Activated T-cell treated with anti-CD3 and anti-CD28 coated beads, Interleukin-2, amount 50 U/mL, for 72 hours (primary cell): ENCODE measurements around the gene SELENON. TPM values are rescaled to one million over a fixed set of nuclear protein-coding genes. Genes with fewer than 3 reads are reported as not detected.

Source experiments
- ATAC-seq, 2 donors: fragments of 150-1000 bp; cut with Tn5 transposase; replicated peaks in 1 of 2; 2 replicates each; pipeline ENCODE4 v1.10.0; 2021; ENCODE audit warnings: moderate library complexity in 2 of 2, mild to moderate bottlenecking in 1 of 2
- DNase-seq, 2 donors: peaks; one replicate each; pipeline ENCODE4 v3.0.0; 2021 to 2022; ENCODE audit warnings: mixed read lengths in 1 of 2
- H3K27ac Mint-ChIP-seq: one replicate; pipeline ENCODE4 v1.8.0; 2022; ENCODE audit warnings: mild to moderate bottlenecking, moderate library complexity, mixed read lengths
- H3K27me3 Mint-ChIP-seq: one replicate; pipeline ENCODE4 v1.8.0; 2022; ENCODE audit warnings: low read depth, mixed read lengths
- H3K36me3 Mint-ChIP-seq, 2 donors: one replicate each; pipeline ENCODE4 v1.8.0; 2022; ENCODE audit warnings: mixed read lengths in 2 of 2, mild to moderate bottlenecking in 1 of 2; ENCODE audit not compliant: insufficient read depth in 2 of 2
- H3K4me1 Mint-ChIP-seq: one replicate; pipeline ENCODE4 v1.8.0; 2022; ENCODE audit warnings: low read depth, mixed read lengths
- H3K4me3 Mint-ChIP-seq, 2 donors: one replicate each; pipeline ENCODE4 v1.8.0; 2022; ENCODE audit warnings: mild to moderate bottlenecking in 2 of 2, mixed read lengths in 2 of 2, moderate library complexity in 2 of 2
- H3K9me3 Mint-ChIP-seq, 2 donors: one replicate each; pipeline ENCODE4 v1.8.0; 2022; ENCODE audit warnings: mixed read lengths in 2 of 2
- total RNA-seq, 2 donors: library from RNA; stranded (reverse); gene quantifications; one replicate each; pipeline ENCODE4 v1.2.3, GENCODE V29; 2022

SELENON gene
- total RNA-seq, 2 donors from 2014 or later, result 29.5 to 31.1 TPM

- ATAC-seq (no peak), DNase-seq (no peak)
- peaks cover 10% of the 10 kb centered on the region for H3K4me1 Mint-ChIP-seq
- H3K36me3 Mint-ChIP-seq, result peaks cover 2 to 3% of the 10 kb centered on the region in 2 donors
- H3K9me3 Mint-ChIP-seq, result peaks cover 3 to 4% of the 10 kb centered on the region in 2 donors
- no peaks in the 10 kb centered on the region for H3K27me3 Mint-ChIP-seq
- H3K4me3 Mint-ChIP-seq, result no peak overlapping the region
- no peak overlapping the region for H3K27ac Mint-ChIP-seq
Measured at GRCh38 chr1:25844536-25845337, 44.7 kb downstream of the SELENON start.

DNA sequence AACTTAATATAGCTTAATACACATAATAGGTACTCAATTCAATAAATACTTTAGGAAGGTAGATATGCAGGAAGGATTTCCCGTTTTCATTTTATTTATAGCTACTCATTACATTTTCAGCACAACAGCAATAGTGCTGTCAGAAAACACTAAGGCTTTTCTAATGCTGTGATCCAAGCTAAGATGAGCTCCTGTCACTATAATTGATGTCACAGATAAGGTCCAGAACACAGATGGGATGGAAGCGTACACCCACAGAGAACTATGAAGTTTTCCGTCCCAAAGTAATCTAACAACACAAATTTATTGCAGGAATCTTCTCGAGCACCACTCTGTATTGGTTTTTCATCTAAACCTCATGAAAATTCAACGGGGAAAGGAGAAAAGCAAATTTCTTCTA lies 45.7 kb downstream of the SELENON start:
- Mint-ChIP-seq H3K9me3 (no peaks in the 10 kb centered on the region), H3K27me3 (no peaks in the 10 kb centered on the region), H3K4me1 (peaks cover 10% of the 10 kb centered on the region), H3K36me3 (peaks cover 0 to 3% of the 10 kb centered on the region in 2 donors), H3K4me3 (no peak overlapping the region), H3K27ac (no peak overlapping the region)
- no peak for ATAC-seq
- no peak for DNase-seq

DNA sequence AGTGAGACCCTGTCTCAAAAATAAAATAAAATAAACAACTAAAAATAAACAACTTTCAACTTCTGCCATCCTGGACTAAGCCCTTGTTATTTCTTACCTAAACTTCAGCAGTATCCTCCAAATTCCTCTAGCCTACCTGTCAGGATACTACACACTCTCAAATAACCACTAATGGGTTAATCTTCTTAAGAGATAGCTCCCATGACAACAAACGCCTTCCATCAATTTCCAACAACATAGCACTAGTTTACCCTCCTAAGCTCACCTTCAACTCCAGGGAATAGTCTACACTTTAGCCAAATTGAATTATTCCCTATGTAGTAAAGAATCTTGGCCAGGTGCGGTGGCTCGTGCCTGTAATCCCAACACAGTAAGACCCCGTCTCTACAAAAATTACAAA lies 47.9 kb downstream of the SELENON start:
- Mint-ChIP-seq H3K36me3 (peaks cover 0 to 6% of the 10 kb centered on the region in 2 donors), H3K9me3 (no peaks in the 10 kb centered on the region), H3K4me3 (no peak overlapping the region), H3K27me3 (no peaks in the 10 kb centered on the region), H3K27ac (no peak overlapping the region), H3K4me1 (peaks cover 10% of the 10 kb centered on the region)
- no peak for ATAC-seq
- no peak for DNase-seq

- DNase-seq (no peak), ATAC-seq (no peak)
- Mint-ChIP-seq H3K9me3 (no peaks in the 10 kb centered on the region), H3K4me1 (peaks cover 10% of the 10 kb centered on the region), H3K27me3 (no peaks in the 10 kb centered on the region), H3K36me3 (peaks cover 0 to 4% of the 10 kb centered on the region in 2 donors), H3K27ac (no peak overlapping the region), H3K4me3 (no peak overlapping the region)
Measured at GRCh38 chr1:25848531-25848930, 48.5 kb downstream of the SELENON start.

DNA sequence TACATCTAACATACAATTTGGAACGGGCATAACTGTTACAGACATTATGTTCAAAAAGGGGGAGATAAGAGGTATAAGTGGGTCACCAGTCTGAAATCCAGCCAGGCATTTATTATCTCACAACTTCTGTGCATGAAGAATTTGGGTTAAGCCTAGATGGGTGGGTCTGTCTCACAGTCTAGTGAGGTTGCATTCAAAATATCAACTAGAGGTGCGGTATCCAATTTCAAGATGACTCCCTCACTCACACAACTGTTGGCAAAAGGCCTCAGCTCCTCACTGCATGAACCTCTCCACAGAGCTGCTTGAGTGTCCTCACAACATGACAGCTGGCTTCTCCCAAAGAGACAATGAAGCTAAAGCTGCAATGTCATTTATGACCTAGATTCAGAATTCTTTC lies 54.6 kb downstream of the SELENON start:
- Mint-ChIP-seq H3K4me1 (peaks cover 20% of the 10 kb centered on the region), H3K27ac (no peak overlapping the region), H3K4me3 (no peak overlapping the region), H3K9me3 (no peaks in the 10 kb centered on the region), H3K27me3 (no peaks in the 10 kb centered on the region), H3K36me3 (peaks cover 5 to 9% of the 10 kb centered on the region in 2 donors)
- ATAC-seq (no peak), DNase-seq (no peak)

DNA sequence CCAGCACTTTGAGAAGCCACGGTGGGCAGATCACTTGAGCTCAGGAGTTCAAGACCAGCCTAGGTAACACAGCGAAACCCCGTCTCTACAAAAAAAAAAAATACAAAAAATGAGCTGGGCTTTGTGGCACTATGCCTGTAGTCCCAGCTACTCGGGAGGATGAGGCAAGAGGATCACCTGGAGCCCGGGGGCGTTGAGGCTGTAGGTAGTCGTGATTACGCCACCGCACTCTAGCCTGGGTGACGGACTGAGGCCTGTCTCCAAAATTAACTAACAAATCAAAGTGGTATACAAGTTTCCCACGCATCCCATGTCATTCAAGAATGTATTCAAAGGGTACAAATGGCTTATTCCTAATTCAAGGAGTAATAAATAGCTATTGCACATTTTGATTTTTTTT lies 56.9 kb downstream of the SELENON start:
- no peak overlapping the region for H3K27ac Mint-ChIP-seq
- no peak overlapping the region for H3K4me3 Mint-ChIP-seq
- DNase-seq (no peak), ATAC-seq (no peak)
- peaks cover 25% of the 10 kb centered on the region for H3K4me1 Mint-ChIP-seq
- no peaks in the 10 kb centered on the region for H3K27me3 Mint-ChIP-seq
- H3K36me3 Mint-ChIP-seq, result peaks cover 5 to 8% of the 10 kb centered on the region in 2 donors
- no peaks in the 10 kb centered on the region for H3K9me3 Mint-ChIP-seq

DNA sequence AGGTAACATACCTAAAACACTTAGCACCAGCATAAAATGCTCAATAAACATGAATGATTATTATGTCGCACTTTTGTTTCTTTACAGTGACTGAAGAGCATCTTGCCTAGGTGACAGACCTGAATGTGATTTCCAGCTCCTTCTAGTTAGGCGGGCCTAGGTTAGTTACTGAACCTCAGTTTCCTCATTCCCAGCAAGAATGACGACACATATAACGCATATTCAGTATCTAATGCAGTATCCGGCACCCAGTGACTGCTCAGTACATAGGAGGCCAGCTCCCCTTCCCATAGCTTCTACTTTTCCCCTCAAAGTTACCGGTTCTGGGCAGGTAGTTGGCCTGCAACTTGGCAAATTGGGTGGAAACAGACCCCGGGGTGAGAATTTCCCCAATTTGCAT lies 58.5 kb downstream of the SELENON start:
- peaks cover 25% of the 10 kb centered on the region for H3K4me1 Mint-ChIP-seq
- no peaks in the 10 kb centered on the region for H3K9me3 Mint-ChIP-seq
- H3K27ac Mint-ChIP-seq, result peak overlapping the region; percentile 82
- no peak for ATAC-seq
- H3K4me3 Mint-ChIP-seq, result peak overlapping the region; percentile 97 to 98
- no peaks in the 10 kb centered on the region for H3K27me3 Mint-ChIP-seq
- DNase-seq, result no peak
- peaks cover 5 to 8% of the 10 kb centered on the region in 2 donors for H3K36me3 Mint-ChIP-seq

DNA sequence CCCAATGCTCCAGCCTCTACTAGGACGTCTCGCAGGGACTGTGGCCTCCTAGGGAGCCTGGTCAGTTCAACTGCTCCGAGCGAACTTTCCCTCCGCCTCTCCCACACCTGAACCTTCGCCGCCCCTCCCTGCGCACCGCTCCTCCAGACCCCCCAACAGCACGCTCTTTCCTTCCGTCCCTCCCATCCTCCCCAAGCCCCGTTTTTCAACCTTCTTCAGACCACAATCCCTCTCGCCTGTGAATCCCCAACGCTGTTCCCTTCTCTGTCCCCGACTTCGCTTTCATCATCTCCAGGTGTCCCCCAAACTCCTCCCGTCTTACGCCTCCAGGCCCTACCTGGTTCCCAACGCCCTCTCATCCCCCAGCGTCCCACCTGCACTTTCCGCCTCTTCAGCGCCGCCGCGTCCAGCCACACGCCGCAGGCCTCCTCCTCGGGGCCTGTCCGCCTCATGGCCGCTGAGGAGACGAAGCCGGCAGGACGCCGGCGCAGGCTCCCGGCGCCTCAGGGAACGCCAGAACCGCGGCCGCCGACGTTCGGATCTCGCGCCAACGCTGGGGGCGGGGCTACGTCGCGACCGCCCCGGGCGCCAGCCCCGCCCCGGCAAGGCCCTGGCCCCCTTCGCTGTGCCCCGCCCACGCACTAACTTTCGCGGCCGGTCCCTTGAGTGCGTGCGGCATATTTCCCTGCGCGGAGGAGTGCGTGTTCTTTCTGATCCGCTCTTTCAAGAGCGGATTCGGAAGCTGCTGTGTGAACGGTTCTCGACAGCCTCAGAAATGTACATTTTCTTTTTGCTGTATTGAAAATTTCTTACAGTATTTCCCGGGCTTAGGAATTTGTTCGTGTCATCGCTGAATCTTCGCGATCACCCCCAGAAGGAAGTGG lies 59.2 kb downstream of the SELENON start, which contains the start of gene AUNIP:
AUNIP (minus strand) TSS at position 552 of the 884 bp plus-strand sequence; CDS start at position 452, 100 bp downstream.
- peak within 1 kb of the TSS; percentile 97 to 98 for H3K4me3 Mint-ChIP-seq
- ATAC-seq (peak; percentile 97), DNase-seq (peak; percentile 94 to 96)
- peak within 1 kb of the TSS; percentile 86 for H3K27ac Mint-ChIP-seq
- no peaks in the 10 kb centered on the region for H3K27me3 Mint-ChIP-seq
- H3K9me3 Mint-ChIP-seq, result no peaks in the 10 kb centered on the region
- H3K4me1 Mint-ChIP-seq, result peaks cover 25% of the 10 kb centered on the region
- H3K36me3 Mint-ChIP-seq, result peaks cover 5 to 8% of the 10 kb centered on the region in 2 donors

DNA sequence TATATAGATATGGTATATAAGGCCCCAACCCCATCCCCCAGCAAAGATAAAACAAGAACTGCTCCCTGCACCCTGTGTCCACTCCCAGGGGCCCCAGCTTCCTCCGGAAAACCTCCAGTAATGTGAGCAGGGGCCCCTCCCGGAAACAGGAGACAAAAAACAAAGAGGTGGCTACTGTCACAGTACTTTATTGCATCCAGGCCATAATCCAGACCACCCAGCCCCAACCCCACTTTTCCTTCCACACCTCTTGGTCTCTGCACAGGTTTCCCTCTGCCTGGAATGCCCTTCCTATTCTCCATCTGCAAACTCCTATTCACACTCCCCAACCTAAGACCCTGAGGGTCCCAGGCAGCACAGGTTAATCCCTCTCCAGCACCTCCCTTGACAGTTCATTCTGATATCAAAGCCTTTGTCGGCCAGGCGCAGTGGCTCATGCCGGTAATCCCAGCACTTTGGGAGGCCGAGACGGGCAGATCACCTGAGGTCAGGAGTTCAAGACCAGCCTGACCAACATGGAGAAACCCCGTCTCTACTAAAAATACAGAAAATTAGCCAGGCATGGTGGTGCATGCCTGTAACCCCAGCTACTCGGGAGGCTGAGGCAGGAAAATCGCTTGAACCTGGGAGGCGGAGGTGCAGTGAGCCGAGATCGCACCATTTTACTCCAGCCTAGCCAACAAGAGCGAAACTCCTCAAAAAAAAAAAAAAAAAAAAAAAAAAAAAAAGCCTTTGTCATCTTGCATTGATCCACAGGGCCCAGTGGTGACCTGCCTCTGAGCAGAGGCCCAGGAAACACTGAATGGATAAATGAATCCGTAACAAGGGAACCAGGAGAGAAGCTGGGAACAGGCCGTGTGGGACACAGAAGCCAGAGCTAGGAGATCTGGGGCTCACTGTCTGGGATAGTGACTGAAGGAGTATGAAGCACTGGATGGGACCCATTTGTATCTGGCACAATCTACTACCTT lies 61.6 kb downstream of the SELENON start:
- no peaks in the 10 kb centered on the region for H3K9me3 Mint-ChIP-seq
- H3K27ac Mint-ChIP-seq, result no peak overlapping the region
- H3K4me1 Mint-ChIP-seq, result peaks cover 24% of the 10 kb centered on the region
- H3K4me3 Mint-ChIP-seq, result no peak overlapping the region
- ATAC-seq (no peak), DNase-seq (no peak)
- H3K36me3 Mint-ChIP-seq, result peaks cover 5 to 8% of the 10 kb centered on the region in 2 donors
- no peaks in the 10 kb centered on the region for H3K27me3 Mint-ChIP-seq

- Mint-ChIP-seq H3K4me1 (peaks cover 19% of the 10 kb centered on the region), H3K27me3 (no peaks in the 10 kb centered on the region), H3K9me3 (no peaks in the 10 kb centered on the region), H3K27ac (no peak overlapping the region), H3K4me3 (no peak overlapping the region), H3K36me3 (peaks cover 5 to 8% of the 10 kb centered on the region in 2 donors)
- ATAC-seq (no peak), DNase-seq (no peak)
Measured at GRCh38 chr1:25862785-25863485, 62.9 kb downstream of the SELENON start.

DNA sequence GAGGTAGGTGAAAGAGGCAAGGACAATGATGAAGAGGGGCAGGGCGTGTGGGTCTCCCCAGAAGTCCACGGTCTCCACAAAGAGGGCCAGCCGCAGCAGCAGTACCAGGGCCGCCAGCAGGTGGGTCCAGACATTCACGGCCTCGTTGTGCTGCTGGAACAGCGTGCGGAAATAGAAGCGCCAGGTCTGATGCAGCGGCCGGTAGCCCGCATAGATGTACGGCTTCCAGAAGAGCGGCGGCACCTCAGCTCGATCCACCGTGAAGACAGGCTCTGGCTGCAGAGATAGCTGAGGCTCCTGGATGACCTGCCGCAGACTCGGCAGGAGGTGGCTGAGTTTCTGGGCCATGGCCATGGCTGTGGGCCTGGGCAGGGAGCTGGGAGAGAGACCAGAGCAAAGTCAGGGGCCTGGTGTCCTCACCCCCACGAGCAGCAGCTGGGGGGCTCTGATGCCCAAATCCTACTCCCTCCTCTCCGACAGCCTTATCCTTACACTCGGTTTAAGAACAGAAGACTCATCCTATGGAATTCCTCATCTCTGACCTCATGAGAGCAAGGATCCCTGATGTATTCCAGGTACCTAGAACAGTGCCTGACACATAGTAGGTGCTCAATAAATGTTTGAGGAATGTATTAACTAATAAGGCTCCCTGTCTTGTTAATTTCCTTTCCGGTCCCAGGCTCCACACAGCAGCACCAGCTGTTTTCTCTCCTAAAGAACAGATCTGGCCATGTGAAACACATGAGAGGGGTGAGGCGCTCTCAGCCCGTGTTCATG lies 63.7 kb downstream of the SELENON start:
- Mint-ChIP-seq H3K4me1 (peaks cover 13% of the 10 kb centered on the region), H3K36me3 (peaks cover 5 to 7% of the 10 kb centered on the region in 2 donors), H3K27ac (no peak overlapping the region), H3K4me3 (no peak overlapping the region), H3K9me3 (no peaks in the 10 kb centered on the region), H3K27me3 (no peaks in the 10 kb centered on the region)
- DNase-seq (no peak), ATAC-seq (no peak)
